Cortex of kidney (tissue), 1 donor: ENCODE results near the gene OTUD4.
"Not testable (repeated sequence)": the region's sequence is repeated elsewhere in the genome, so short reads cannot be mapped to it uniquely, and the experiment has no call there.

ENCODE experiments used
- DNase-seq: peaks from one replicate; lab custom pipeline; 2025; lab: John Stamatoyannopoulos, UW

The OTUD4 gene

GRCh38 chr4:145180298-145181090 is at the start of gene OTUD4:
Gene OTUD4, minus strand, starts transcription at chr4:145180589. Its CDS starts 616 bp downstream, at chr4:145179973.
- DNase-seq, result peak; percentile 17

DNA sequence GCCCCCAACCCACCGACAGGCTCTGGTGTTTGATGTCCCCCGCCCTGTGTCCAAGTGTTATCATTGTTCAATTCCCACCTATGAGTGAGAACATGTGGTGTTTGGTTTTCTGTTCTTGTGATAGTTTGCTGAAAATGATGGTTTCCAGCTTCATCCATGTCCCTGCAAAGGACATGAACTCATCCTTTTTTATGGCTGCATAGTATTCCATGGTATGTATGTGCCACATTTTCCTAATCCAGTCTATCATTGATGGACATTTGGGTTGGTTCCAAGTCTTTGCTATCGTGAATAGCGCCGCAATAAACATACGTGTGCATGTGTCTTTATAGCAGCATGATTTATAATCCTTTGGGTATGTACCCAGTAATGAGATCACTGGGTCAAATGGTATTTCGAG is 42.8 kb upstream of the OTUD4 start:
- not testable (repeated sequence) for DNase-seq

DNA sequence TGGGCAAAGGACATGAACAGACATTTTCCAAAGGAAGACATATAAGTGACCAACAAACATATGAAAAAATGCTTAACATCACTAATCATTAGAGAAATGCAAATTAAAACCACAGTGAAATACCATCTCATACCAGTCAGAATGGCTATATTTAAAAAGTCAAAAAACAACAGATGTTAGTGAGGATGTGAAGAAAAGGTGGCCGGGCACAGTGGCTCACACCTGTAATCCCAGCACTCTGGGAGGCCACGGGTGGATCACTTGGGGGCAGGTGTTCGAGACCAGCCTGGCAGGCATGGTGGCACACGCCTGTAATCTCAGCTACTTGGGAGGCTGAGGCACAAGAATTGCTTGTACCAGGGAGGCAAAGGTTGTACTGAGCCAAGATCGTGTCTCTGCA is 41.1 kb upstream of the OTUD4 start:
- not testable (repeated sequence) for DNase-seq

- no peak for DNase-seq
Measured at GRCh38 chr4:145219090-145219489, 38.7 kb upstream of the OTUD4 start.

DNA sequence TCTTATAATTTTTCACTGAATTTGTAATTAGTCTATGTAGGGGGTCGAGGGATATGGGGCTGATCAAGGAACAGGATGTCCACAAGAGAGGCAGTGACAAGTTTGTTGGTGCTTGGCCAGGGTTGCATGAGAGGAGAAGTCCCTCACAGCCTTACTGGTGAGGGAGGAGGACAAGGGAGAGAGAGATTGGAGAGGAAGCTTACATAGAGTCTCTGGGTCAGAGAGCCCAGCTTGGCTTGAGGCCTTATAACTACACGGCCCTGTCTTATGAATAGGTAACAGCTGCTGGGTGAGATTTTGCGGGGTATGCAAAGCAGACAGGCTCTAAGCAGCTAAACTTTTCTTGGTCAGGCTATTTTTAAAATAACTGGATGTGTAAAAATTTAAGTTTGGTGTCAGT is 37.9 kb upstream of the OTUD4 start:
- no peak for DNase-seq

DNA sequence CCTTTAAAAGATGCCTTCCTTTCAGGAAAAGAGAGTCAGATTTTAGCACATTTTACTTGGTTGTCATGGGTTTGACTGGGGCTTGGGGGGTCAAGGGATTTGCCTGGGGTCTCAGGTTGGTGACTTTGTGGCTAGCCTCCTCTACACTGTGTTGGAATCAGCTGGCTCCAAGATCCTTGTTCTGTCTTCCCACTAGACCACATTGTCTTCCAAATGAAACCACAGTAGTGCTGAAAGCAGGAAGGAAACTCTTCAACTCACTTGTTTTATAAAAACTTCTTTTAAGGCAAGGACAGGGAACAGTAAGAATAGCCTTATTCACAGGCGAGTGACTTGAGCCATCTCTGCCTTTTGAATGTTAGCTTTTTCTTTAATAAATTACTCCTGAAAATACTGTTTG is 37.0 kb upstream of the OTUD4 start:
- DNase-seq, result no peak

DNA sequence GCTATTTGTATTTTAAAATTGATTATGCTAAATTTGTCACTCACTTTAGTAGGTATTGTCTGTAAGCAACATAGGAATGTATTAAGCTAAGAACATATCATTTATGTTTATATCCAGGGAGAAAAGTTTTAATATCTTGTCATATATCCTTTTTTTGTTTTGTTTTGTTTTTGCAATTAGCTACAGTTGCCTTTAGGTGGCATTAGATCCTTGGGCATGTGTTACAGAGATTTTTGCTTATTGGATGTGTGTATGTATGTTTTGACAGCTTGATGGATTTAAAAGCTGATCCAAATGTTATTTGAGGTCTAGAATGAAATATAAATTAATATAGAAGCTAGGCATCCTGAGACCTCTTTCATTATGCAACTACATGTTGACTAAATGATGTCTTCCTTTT is 36.1 kb upstream of the OTUD4 start:
- no peak for DNase-seq

- DNase-seq, result no peak
Measured at GRCh38 chr4:145213245-145213644, 32.9 kb upstream of the OTUD4 start.

GRCh38 chr4:145207934-145208333 is 27.5 kb upstream of the OTUD4 start:
- DNase-seq, result no peak

- DNase-seq, result no peak
Measured at GRCh38 chr4:145203410-145203809, 23.0 kb upstream of the OTUD4 start.

GRCh38 chr4:145200366-145200765 is 20.0 kb upstream of the OTUD4 start:
- DNase-seq, result no peak

GRCh38 chr4:145199051-145199716 is 18.8 kb upstream of the OTUD4 start:
- DNase-seq, result no peak

DNA sequence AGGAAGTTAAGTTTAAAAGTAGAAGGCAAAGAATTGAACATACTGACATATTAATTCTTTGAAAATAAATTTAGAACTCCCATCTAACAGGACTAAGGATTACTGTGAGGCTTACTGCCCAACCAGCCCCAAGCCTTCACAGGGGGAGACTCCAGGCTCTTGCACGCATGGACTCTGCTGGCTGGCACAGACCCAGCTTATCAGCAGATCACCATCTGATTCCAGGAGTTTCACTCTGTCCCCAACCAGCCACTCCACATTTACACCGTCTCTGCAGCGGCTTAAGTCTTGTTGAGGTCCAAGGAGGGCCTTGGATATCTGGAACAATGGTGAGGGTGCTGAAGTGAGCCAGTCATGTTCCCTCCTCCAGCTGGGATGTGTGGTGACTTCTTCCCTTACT is 16.4 kb upstream of the OTUD4 start:
- DNase-seq, result no peak

DNA sequence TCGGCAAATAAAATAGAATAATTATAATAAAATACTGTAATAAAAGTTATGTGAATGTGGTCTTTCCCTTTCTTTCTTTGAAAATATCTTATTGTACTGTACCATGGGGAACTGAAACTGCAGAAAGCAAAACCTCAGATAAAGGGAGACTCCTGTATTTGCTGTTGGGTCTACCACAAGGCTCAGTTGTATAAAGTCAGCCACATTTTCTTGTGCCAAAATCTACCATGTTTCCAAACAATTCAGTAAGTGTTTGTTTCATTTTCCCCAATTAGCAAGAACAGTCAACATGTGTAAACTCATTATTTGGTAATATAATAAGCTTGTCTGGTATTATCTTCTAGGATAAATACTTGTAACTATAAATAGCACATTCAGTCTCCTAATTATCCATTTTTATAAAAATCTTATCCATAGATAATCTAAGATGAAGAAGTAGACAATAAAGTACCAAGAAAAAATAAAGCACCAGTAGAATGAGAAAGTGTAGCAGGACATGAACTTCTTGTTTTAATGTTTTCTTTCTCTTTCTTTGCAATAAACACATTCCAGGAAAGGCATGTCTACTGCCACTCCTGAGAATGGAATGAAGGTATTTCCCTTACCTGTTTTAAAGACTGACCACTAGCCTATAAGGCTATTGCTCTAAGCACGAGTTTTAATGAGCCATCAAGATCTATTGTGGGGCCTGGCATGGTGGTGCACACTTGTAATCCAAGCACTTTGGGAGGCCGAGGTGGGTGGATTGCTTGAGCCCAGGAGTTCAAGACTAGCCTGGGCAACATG is 15.0 kb upstream of the OTUD4 start:
- no peak for DNase-seq

- DNase-seq, result no peak
Measured at GRCh38 chr4:145189981-145190380, 9.6 kb upstream of the OTUD4 start.

DNA sequence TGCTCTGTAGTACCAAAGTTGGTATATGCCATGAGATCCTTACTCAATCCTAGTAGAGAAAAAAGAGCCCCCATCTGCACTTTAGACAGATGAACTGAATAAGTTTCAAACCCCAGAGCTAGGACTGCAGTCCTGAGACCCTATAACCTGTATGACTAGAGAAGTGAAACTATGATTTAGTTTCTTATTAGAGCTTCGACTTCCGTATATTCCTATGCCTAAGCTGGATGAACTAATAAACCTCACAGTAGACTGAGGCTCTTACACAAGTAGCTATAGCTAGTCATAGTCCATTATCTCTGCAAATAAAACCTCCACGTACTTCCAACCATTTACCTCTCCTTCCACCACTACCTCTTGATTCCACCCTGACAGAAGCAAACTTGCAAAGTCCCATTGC is 6.3 kb upstream of the OTUD4 start:
- no peak for DNase-seq

- DNase-seq, result no peak
Measured at GRCh38 chr4:145183581-145183980, 3.2 kb upstream of the OTUD4 start.

- DNase-seq, result no peak
Measured at GRCh38 chr4:145183023-145183422, 2.6 kb upstream of the OTUD4 start.

- DNase-seq, result no peak
Measured at GRCh38 chr4:145182222-145182621, 1.8 kb upstream of the OTUD4 start.

DNA sequence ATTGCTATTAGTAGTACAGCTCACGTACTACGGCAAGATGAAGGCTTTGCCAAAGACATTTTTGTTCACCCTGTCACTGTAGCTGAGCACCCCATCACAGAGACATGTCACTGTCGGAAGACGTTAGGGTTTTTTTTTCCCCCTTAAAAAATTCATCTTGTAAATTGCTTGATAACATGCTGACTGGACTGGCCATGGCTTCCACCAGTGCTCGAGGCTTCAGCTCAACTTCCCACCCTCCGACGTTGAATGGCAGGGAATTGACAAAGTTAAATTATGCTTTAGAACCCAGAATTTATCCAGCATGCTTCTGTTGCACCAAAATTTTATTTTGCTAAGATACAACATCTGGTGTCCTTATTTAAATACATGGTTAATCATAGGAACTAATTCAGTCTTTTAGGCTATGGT is 707 bp upstream of the OTUD4 start:
- no peak for DNase-seq

GRCh38 chr4:145179861-145180297 is 510 bp downstream of the OTUD4 start:
- not testable (repeated sequence) for DNase-seq

GRCh38 chr4:145179281-145179860 is 1.0 kb downstream of the OTUD4 start:
- no peak for DNase-seq
